OCI-M2 (cell line): ENCODE results near the gene CDT1.
"Not testable (repeated sequence)": the region's sequence is repeated elsewhere in the genome, so short reads cannot be mapped to it uniquely, and the experiment has no call there.

Source experiments
- DNase-seq: peaks from one replicate; lab custom pipeline; 2025; ENCODE audit not compliant: unreplicated experiment; lab: John Stamatoyannopoulos, UW

The CDT1 gene

GRCh38 chr16:88782454-88783390 is 20.9 kb upstream of the CDT1 start:
- DNase-seq: no peak

- no peak for DNase-seq
Measured at GRCh38 chr16:88783391-88784073, 20.1 kb upstream of the CDT1 start.

- no peak for DNase-seq
Measured at GRCh38 chr16:88784074-88784855, 19.3 kb upstream of the CDT1 start.

GRCh38 chr16:88784856-88785105 is 18.8 kb upstream of the CDT1 start:
- DNase-seq: no peak

- DNase-seq: no peak
Measured at GRCh38 chr16:88785106-88785924, 18.3 kb upstream of the CDT1 start, which contains the start of gene PIEZO1. Gene PIEZO1 (minus strand): TSS chr16:88785220. CDS start chr16:88784964, 256 bp downstream.

- no peak for DNase-seq
Measured at GRCh38 chr16:88787579-88788314, 15.8 kb upstream of the CDT1 start.

GRCh38 chr16:88788749-88789148 is 14.8 kb upstream of the CDT1 start:
- not testable (repeated sequence) for DNase-seq

- no peak for DNase-seq
Measured at GRCh38 chr16:88789594-88789993, 14.0 kb upstream of the CDT1 start.

- no peak for DNase-seq
Measured at GRCh38 chr16:88790312-88791211, 13.0 kb upstream of the CDT1 start.

GRCh38 chr16:88792078-88792550 is 11.5 kb upstream of the CDT1 start:
- no peak for DNase-seq

- no peak for DNase-seq
Measured at GRCh38 chr16:88792668-88793250, 10.8 kb upstream of the CDT1 start.

GRCh38 chr16:88793251-88793954 is 10.2 kb upstream of the CDT1 start:
- no peak for DNase-seq

- no peak for DNase-seq
Measured at GRCh38 chr16:88796278-88796677, 7.3 kb upstream of the CDT1 start.

- no peak for DNase-seq
Measured at GRCh38 chr16:88798073-88798472, 5.5 kb upstream of the CDT1 start.

GRCh38 chr16:88798772-88799455 is 4.7 kb upstream of the CDT1 start:
- DNase-seq: no peak

GRCh38 chr16:88799569-88800276 is 3.9 kb upstream of the CDT1 start:
- DNase-seq: peak; percentile 50

GRCh38 chr16:88800277-88800592 is 3.4 kb upstream of the CDT1 start:
- no peak for DNase-seq
